IPS DF 19.7 (cell line): ENCODE data around the gene CSF1.

Source experiments
- DNase-seq: peaks from one replicate; pipeline ENCODE4 v3.0.0-alpha.2; 2013; ENCODE audit warnings: low read depth, low spot score

Gene CSF1

GRCh38 chr1:109977657-109978378 is 67.2 kb downstream of the CSF1 start:
- no peak for DNase-seq

GRCh38 chr1:109978761-109979488 is 68.3 kb downstream of the CSF1 start:
- DNase-seq, result no peak

- no peak for DNase-seq
Observed at GRCh38 chr1:109979489-109980091, 68.9 kb downstream of the CSF1 start.
